ENCODE measurements around the gene TRPV6. TPM values are rescaled to one million over a fixed set of nuclear protein-coding genes. Genes with fewer than 3 reads are reported as not detected.

The TRPV6 gene
- total RNA-seq, 1 experiment from 2014 or later: 4.0 TPM

DNA sequence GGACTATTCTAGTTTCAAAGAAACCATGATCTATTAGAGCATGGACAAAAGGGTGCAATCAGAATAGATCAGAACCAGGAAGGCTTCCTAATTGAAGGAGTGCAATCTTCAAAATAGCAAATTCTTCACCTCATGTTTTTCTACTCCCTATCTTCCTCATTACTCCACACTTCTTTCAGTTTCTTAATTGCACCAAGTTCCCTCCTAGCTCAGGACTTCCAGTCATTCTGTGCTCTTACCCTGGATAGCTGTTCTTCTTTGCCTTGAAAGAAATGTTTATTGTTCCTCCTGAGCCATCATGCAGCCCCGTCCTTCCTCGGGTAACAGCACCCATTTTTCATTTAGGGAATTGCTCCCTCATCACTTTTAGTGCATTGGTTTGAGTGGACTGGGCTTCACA lies 24.9 kb upstream of the TRPV6 start:
- H3K9me3 Mint-ChIP-seq (ENCODE audit: unreplicated experiment): peaks cover 52% of the 10 kb centered on the region
- POLR2A ChIA-PET: no interaction called here
- DNase-seq: no peak
- peaks cover 22% of the 10 kb centered on the region for H3K9me3 ChIP-seq
- H3K27me3 ChIP-seq (replicated peaks; ENCODE audit: control insufficient read depth, insufficient read depth, low read length): no peaks in the 10 kb centered on the region
- H3K4me1 Mint-ChIP-seq (ENCODE audit: low read depth, unreplicated experiment): peaks cover 61% of the 10 kb centered on the region
- no peak overlapping the region for H3K4me3 ChIP-seq (ENCODE audit: low read depth, low read length)
- H3K27ac Mint-ChIP-seq (ENCODE audit: unreplicated experiment): peak overlapping the region; percentile 36
- no TSS peak for BruUV-seq (replicated peaks)
- no peaks in the 10 kb centered on the region for H3K36me3 Mint-ChIP-seq (ENCODE audit: insufficient read depth, unreplicated experiment)
- no peak overlapping the region for H3K4me3 Mint-ChIP-seq (ENCODE audit: unreplicated experiment)
- no peaks in the 10 kb centered on the region; the same call in 1 of the 2 replicates for H3K36me3 ChIP-seq (ENCODE audit: control insufficient read depth, insufficient read depth, low read length)
- intact Hi-C loops (cut with micrococcal nuclease; ENCODE audit: unreplicated experiment): no loop called here
- CTCF ChIA-PET: interaction anchor here (1.6 to 2.0 kb wide), 3 partner anchors 10 to 47 kb away, joined by 3 to 6 read pairs (median 6); no protein-coding TSS in a partner anchor
- no peaks in the 10 kb centered on the region for H3K27me3 Mint-ChIP-seq (ENCODE audit: insufficient read depth, unreplicated experiment)
- TF ChIP-seq, protein P1, sequence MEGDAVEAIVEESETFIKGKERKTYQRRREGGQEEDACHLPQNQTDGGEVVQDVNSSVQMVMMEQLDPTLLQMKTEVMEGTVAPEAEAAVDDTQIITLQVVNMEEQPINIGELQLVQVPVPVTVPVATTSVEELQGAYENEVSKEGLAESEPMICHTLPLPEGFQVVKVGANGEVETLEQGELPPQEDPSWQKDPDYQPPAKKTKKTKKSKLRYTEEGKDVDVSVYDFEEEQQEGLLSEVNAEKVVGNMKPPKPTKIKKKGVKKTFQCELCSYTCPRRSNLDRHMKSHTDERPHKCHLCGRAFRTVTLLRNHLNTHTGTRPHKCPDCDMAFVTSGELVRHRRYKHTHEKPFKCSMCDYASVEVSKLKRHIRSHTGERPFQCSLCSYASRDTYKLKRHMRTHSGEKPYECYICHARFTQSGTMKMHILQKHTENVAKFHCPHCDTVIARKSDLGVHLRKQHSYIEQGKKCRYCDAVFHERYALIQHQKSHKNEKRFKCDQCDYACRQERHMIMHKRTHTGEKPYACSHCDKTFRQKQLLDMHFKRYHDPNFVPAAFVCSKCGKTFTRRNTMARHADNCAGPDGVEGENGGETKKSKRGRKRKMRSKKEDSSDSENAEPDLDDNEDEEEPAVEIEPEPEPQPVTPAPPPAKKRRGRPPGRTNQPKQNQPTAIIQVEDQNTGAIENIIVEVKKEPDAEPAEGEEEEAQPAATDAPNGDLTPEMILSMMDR (IDR thresholded peaks at IDR 0.05; ENCODE audit: insufficient read depth in 1 of 2, low read depth in 1 of 2, low read length in 1 of 2, severe bottlenecking in 1 of 2, unreplicated experiment in 1 of 2): no peak
- H3K4me1 ChIP-seq: peaks cover 57% of the 10 kb centered on the region

DNA sequence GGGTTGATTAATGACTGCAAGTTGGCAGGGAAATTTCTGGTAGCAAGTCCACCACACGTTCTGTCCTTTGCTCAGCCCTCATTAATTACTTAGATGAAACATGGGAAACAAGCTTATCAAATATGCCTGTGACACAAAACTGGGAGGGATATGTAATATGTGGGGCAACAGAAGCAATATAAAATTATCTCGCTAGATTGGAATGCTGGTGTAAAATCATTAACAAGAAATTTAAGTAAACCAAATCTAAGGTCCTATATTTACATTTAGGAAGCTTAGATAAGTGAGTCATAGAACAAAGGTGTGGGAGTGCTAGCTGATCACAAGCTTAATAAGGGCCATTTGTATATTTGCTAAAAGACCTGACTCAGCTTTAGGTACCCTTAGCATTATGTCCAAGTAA lies 24.5 kb upstream of the TRPV6 start:
- peaks cover 57% of the 10 kb centered on the region for H3K4me1 ChIP-seq
- Mint-ChIP-seq H3K36me3 (ENCODE audit: insufficient read depth, unreplicated experiment) (no peaks in the 10 kb centered on the region), H3K4me3 (ENCODE audit: unreplicated experiment) (no peak overlapping the region), H3K27ac (ENCODE audit: unreplicated experiment) (peak overlapping the region; percentile 36), H3K9me3 (ENCODE audit: unreplicated experiment) (peaks cover 52% of the 10 kb centered on the region), H3K4me1 (ENCODE audit: low read depth, unreplicated experiment) (peaks cover 61% of the 10 kb centered on the region), H3K27me3 (ENCODE audit: insufficient read depth, unreplicated experiment) (no peaks in the 10 kb centered on the region)
- H3K36me3 ChIP-seq (ENCODE audit: control insufficient read depth, insufficient read depth, low read length): no peaks in the 10 kb centered on the region; the same call in 1 of the 2 replicates
- peaks cover 27% of the 10 kb centered on the region for H3K9me3 ChIP-seq
- TF ChIP-seq, protein P1 (IDR thresholded peaks at IDR 0.05; ENCODE audit: insufficient read depth in 1 of 2, low read depth in 1 of 2, low read length in 1 of 2, severe bottlenecking in 1 of 2, unreplicated experiment in 1 of 2): no peak
- H3K4me3 ChIP-seq (ENCODE audit: low read depth, low read length): no peak overlapping the region
- ChIA-PET CTCF (interaction anchor here (0.9 to 2.0 kb wide), 4 partner anchors 10 to 47 kb away, joined by 3 to 6 read pairs (median 4); no protein-coding TSS in a partner anchor), POLR2A (no interaction called here)
- intact Hi-C loops (cut with micrococcal nuclease; ENCODE audit: unreplicated experiment): no loop called here
- DNase-seq: peak in 1 of 2 experiments; percentile 22
- BruUV-seq (replicated peaks): no TSS peak
- no peaks in the 10 kb centered on the region for H3K27me3 ChIP-seq (replicated peaks; ENCODE audit: control insufficient read depth, insufficient read depth, low read length)

DNA sequence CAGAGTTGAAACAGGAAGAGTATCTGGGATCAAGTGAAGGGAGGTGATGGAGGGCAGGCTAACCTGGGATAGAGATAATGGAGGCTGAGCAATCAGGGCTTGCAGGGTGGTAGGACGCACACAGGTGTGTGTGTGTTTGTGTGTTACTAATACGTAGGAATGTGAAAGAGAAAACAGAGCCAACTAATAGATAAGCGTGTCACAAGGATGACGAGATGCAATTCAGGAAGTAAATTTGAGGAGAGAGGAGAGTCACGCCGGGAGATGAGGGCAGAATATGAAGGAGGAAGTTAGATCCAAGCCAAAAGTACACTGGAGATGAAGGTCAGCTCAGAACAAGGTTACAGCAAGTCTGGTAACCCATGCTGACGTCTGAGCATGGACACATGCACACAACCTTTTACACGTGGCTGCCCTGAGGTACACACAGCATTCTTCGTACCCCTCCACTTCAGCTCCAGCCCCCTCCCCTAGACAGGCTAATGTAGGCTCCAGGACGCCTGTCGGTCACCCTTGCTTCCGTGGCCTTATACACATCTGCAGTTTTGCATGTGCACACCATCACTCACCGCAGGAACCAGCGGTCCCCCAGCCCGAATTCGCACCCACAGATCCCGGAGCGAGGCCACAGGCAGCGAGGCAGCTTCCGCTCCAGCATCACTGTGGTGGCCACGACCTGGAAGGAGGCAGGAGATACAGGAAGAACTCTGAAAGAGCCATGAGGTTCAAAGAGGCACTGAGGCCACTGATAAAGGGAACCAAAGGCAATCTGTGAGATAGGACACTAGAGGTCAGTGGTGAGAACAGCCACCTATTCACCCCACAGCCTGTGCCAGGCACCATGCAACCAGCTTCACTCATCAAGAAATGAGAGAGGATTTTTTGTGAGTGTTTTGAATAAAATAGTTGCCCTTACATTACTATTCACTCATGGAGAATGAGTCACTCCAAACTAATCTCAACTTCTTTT lies 23.7 kb upstream of the TRPV6 start:
- Histone ChIP-seq H3K4me1 (peaks cover 49% of the 10 kb centered on the region), H3K27me3 (replicated peaks; ENCODE audit: control insufficient read depth, insufficient read depth, low read length) (no peaks in the 10 kb centered on the region), H3K4me3 (ENCODE audit: low read depth, low read length) (no peak overlapping the region), H3K9me3 (peaks cover 27% of the 10 kb centered on the region), H3K36me3 (ENCODE audit: control insufficient read depth, insufficient read depth, low read length) (no peaks in the 10 kb centered on the region; the same call in 1 of the 2 replicates)
- H3K4me3 Mint-ChIP-seq (ENCODE audit: unreplicated experiment): no peak overlapping the region
- CTCF ChIA-PET: interaction anchor here (0.9 to 2.0 kb wide), 3 partner anchors 9 to 36 kb away, joined by 3 to 6 read pairs (median 6); no protein-coding TSS in a partner anchor
- peaks cover 56% of the 10 kb centered on the region for H3K4me1 Mint-ChIP-seq (ENCODE audit: low read depth, unreplicated experiment)
- no peaks in the 10 kb centered on the region for H3K27me3 Mint-ChIP-seq (ENCODE audit: insufficient read depth, unreplicated experiment)
- POLR2A ChIA-PET: no interaction called here
- H3K27ac Mint-ChIP-seq (ENCODE audit: unreplicated experiment): peak overlapping the region; percentile 7
- no peaks in the 10 kb centered on the region for H3K36me3 Mint-ChIP-seq (ENCODE audit: insufficient read depth, unreplicated experiment)
- peaks cover 52% of the 10 kb centered on the region for H3K9me3 Mint-ChIP-seq (ENCODE audit: unreplicated experiment)
- no TSS peak for BruUV-seq (replicated peaks)
- intact Hi-C loops (cut with micrococcal nuclease; ENCODE audit: unreplicated experiment): loop anchor here (1.0 kb wide), 1 partner anchor 94 kb away; no protein-coding TSS in a partner anchor
- TF ChIP-seq, protein P1 (IDR thresholded peaks at IDR 0.05; ENCODE audit: insufficient read depth in 1 of 2, low read depth in 1 of 2, low read length in 1 of 2, severe bottlenecking in 1 of 2, unreplicated experiment in 1 of 2): peak; percentile 28 to 33
- DNase-seq: no peak

Measured in Caco-2 (cell line).